ENCODE data around the gene UBD.
A peak's percentile ranks its signal among the peaks of the same experiment; 100 is the strongest.

UBD gene

GRCh38 chr6:29561091-29561490, 1.6 kb upstream of the UBD start:
- no peak for DNase-seq (ENCODE audit: low read depth)

GRCh38 chr6:29558439-29559079, 973 bp downstream of the UBD start:
- no peak for DNase-seq (ENCODE audit: low read depth)

DNA sequence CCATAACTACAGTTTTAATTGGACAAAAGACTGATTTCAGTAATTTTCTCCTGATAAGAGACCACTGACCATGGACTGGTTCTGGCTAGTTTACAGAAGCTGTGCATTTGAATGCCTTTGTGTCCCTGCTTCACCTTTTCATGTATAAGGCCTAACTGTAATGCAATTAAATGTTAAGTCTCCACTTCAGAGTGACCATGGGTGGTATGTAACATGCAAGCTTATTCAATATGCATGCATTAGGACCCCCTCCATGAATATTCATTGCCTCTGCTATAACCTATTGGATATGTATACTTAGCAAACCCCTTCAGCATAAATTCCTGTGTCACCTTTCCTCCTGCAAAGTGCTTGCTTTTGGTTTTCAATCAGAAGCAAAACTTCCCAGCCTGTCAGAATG, 2.2 kb downstream of the UBD start:
- DNase-seq (ENCODE audit: low read depth): no peak

DNA sequence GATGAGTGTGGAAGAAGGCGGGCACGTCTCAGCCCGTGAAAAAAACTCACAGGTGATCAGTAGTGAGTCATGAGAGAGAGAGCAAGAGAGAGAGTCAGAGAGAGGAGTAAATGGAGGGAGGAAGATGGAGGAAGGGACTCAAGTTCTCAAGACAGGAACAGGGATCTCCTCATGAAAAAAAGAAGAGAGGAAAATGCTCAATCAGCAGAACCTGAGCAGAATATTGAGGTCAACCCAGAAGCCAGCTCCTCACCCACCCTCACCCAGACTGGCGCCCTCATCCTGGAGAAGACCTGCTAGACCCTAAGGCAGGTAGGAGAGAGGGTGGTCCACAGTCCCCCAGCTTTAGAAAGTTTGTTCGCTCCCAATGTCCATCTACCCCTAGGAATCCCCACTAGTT, 4.8 kb downstream of the UBD start:
- DNase-seq (ENCODE audit: low read depth): no peak

DNA sequence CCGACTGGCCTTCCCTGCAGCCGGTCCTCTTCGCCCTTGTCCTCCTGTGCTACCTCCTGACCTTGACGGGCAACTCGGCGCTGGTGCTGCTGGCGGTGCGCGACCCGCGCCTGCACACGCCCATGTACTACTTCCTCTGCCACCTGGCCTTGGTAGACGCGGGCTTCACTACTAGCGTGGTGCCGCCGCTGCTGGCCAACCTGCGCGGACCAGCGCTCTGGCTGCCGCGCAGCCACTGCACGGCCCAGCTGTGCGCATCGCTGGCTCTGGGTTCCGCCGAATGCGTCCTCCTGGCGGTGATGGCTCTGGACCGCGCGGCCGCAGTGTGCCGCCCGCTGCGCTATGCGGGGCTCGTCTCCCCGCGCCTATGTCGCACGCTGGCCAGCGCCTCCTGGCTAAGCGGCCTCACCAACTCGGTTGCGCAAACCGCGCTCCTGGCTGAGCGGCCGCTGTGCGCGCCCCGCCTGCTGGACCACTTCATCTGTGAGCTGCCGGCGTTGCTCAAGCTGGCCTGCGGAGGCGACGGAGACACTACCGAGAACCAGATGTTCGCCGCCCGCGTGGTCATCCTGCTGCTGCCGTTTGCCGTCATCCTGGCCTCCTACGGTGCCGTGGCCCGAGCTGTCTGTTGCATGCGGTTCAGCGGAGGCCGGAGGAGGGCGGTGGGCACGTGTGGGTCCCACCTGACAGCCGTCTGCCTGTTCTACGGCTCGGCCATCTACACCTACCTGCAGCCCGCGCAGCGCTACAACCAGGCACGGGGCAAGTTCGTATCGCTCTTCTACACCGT, 6.1 kb downstream of the UBD start:
- DNase-seq (ENCODE audit: low read depth): peak; percentile 51

DNA sequence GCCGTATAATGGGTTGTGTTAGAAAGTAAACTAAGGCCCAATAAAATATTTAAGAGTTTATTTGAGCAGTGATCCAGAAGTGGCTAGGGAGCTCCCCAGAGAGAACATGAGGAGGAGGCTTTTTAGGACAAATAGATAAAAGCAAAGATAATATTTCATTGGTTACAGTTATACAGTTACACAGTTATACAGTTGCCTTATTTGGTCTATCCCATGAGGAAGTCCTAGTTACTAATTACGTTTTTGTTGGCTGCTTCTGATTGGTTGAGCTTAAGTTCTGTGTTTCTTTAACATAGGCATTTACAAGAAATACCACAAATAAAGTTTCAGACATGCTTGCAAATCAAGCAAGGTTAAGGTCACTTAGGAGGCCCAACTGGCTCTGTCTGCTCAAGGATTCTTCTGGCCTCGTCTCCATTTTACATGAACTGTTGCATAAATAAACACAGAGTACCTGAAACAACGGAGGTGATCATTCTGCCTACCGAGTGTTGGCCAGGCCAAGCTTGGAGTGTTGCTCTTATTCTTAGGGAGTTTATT, 7.0 kb downstream of the UBD start:
- peak; percentile 78 for DNase-seq (ENCODE audit: low read depth)

- DNase-seq (ENCODE audit: low read depth): no peak
Observed at GRCh38 chr6:29547573-29547972, 12.0 kb downstream of the UBD start.

DNA sequence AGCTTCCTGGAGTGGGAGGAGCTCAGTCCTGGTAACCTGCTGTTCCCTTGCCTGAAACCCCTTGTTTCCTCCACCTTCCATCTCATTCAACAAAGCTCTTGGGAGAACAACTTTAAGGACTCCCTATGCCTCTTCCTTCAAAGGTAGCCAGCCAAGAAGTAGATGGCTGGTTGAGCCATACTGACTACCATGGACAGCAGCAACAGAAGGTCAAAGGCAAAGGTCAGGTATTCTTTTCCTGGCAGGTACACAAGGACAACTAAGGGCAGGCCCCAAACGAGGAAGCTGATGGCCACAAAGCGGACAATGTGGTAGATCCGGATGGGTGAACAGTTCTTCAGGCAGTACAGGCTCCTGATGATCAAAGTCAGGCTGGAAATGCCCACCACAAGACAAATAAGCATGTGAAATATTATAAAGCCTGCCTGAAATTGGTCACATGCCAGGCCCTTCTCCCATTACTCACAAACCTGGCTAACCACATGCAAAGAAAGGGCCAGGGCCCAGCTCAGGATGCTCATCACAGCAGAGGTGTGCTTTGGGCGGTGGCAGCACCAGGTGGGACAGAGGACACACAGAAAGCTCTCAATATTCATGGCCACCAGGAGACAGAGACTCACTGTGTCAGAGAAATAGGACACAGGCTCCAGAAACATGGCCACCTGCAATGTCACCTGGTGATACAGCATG, 21.7 kb downstream of the UBD start:
- DNase-seq (ENCODE audit: low read depth): no peak

DNA sequence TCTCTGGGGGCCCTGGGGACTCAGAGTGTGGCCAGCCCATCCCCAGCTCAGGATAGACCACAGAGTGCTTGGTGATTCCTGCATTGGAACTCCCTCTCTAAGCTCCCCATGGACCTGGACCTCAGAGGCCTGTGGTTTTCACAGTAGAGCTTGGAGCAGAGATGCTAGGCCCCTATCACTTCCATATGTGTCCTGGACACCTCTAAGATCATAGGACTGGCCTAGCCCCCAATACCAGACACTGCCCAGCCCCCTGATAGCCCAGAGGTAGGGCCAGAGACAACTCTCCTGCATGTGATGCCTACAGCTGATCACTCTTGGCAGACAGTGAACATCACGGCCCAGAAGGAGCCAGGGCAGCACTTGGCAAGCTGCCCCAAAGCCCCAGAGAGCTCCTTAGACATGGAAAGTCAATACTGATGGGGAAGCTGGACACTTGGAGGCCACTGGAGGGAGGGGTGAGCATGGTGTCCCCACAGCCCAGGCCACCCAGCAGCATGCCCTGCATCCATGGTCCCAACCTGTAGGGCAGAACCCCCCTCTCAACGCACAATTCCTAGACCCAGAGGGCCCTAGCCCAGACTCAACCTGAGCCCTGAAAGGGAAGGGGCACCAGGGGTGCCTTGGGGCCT, 27.1 kb downstream of the UBD start:
- DNase-seq (ENCODE audit: low read depth): no peak

DNA sequence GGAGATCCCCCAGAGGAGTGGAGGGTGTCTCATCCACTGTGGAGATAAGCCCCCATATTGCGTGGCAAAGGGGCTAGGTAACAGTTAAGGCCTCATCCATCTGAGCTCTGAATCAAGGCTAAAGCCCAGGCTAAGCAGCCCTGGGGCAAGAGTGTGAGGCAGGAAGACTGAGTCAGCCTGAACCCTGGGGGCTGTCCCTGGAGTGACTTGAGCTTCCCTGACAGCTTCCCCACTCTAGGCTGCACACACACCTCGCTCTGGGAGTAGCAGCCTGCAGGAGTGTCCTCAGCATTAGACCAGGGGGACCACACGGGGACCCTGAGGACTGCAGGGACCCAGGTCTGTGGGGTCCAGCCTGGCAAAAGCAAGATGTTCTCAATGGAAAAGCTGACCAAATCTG, 27.9 kb downstream of the UBD start:
- DNase-seq (ENCODE audit: low read depth): no peak

DNA sequence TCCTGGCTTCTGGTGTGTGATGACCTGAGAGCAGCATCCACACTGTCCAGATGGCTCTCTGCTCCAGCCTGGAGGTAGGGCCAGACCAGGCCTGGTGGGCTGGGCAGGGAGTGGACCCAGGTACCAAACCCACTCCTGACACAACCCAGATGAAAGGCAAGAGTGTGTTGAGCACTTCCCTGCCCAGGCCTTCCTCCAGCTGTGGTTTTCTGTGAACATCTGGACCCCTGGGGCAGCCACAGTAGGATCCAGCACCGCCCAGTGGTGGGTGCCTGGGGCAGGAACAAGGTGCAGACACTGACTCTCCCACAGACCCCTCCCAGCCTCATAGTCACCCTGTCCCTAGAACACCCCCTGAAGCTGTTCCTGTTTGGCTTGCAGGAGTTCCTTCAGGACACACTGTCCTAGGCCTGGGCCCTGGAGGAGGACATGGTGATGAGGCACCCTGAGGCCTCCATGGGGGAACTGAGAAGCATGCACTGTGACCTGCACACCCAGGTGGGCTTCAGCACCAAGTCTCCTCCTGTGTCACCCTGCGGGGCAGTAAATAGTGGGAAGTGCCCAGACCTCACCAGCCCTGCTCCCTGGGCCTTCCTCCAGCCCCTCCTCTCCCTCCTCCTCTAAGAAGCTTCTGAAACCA, 28.7 kb downstream of the UBD start:
- DNase-seq (ENCODE audit: low read depth): no peak

- DNase-seq (ENCODE audit: low read depth): no peak
Observed at GRCh38 chr6:29529956-29530355, 29.6 kb downstream of the UBD start.

- no peak for DNase-seq (ENCODE audit: low read depth)
Observed at GRCh38 chr6:29528988-29529560, 30.5 kb downstream of the UBD start.

DNA sequence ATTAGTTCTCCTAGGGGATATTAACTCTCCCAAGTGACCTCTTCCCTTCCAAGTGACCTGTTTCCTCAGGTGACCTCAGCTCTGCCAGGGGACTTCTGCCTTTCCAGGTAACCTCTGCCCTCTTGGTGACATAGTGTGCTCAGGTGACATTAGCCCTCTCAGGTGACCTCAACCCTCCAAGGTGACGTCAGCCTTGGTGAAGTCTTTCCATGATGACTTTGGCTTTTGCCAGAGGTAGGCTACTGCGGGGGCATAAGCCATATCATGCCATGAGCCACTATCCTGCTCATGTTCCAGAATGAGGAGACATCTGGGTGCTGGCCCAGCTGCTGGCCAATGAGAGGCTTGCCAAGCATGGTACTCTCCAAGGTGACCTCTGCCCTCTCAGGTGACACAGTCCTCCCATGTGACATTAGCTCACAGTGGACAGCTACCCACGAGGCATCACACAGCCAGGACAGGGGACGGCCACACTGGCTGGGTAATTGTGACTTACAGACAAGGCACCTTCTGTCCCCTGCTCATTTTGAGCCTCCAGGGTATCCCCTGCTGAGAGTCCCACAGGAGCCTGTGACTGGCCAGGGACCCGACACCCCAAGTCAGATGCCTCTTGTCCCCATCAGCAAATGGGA, 31.1 kb downstream of the UBD start:
- no peak for DNase-seq (ENCODE audit: low read depth)

DNA sequence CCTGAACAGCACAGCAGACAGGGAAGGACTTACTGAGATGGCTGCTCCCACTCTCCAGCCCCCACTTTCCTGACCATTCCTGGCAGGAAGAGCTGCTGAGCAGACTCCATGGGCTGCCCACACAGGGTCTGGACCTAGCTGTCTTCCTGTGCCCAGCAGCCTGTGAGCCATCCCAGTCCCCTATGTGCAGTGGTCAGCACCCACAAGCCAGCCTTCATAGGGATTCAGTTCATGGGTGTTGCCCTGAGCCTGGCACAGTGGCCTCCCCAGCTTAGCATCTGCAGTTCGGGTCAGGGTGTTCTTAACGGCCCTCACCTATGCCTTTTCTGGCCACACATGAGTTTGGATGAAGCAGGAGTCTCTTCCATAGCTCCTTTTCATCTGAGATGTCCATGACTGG, 32.0 kb downstream of the UBD start:
- no peak for DNase-seq (ENCODE audit: low read depth)

DNA sequence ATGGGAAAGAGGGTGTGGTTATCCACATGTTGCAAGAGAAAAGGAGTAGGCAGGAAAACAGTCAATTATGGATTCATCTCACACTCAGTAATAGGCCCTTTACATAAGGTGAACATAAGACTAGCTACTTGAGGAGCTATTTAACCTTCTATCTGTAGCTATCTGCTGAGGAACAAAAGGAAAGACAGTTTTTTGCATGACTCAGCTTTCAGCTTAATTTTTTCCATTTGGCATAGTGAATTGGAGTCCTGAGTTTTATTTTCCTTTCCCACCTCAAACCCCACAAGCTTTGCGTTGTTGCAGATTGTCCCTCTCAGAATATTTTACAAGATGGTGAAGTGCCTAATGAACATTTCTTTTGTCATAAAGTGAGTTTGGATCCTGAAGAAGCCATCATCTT, 32.4 kb downstream of the UBD start:
- no peak for DNase-seq (ENCODE audit: low read depth)

DNA sequence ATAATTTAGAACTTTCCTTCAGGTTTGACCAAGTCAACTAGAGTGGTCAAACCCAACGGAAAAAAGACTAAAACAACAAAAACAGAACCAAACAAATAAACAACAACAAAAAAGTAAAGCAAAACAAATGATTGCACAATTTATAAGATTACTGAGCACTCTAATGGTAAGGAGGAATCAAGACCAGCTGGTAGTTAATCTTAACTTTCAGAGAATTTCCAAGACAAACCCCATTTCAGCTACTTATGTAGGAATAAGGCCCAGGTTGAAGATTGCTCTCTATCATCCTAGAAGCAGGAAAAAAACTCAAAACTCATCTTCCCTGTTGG, 34.3 kb downstream of the UBD start:
- DNase-seq (ENCODE audit: low read depth): no peak

DNA sequence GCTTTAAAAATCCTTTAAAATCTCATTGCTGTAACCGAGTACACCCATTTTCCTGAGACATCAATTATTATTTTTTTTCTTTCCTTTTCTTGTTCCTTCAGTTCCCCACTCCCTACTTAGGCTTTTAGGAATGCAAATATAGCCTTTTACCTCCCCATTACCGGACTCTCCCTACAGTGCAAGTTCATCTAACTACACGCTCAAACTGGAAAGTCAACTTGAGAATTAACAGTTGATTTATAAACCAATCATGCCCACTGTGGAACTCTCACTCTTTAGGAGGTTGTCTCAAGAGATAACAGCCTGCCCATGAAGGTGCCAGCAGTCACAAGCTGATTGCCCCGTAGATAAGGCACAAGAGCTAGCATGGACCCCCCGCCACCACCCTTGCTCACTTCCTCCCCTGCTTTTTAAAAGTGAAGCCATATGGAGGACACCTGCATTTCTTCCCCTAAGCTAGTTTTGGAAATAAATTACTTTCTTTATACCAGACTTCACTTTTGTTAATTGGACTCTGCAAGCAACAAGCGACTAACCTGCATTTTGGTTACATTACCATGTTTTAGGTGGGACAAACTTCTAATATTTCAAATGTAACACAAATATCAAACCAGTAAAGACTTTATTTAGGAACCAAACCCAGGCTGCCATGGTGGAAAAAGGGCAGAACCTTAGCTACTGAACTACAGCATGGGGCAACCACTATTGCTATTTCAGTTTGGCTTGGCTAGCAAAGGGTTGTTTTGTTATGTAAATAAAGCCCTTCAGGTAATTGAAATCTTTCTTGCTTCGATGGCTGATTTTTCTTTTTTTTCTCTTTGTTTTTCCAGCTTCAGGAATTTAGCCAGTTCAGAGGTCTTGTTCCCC, 34.9 kb downstream of the UBD start:
- DNase-seq (ENCODE audit: low read depth): no peak

GRCh38 chr6:29524044-29524443, 35.5 kb downstream of the UBD start:
- no peak for DNase-seq (ENCODE audit: low read depth)

GRCh38 chr6:29522227-29522626, 37.3 kb downstream of the UBD start:
- no peak for DNase-seq (ENCODE audit: low read depth)

Measured in amniotic epithelial cell (primary cell).